Stimulated activated CD8-positive, alpha-beta memory T cell treated with anti-CD3 and anti-CD28 coated beads, Interleukin-12 subunit alpha, Interleukin-12 subunit beta, amount 100 ng/mL, for 24 hours (primary cell): ENCODE measurements around the gene KLHL30.
A peak's percentile ranks its signal among the peaks of the same experiment; 100 is the strongest.

Source experiments
- DNase-seq: peaks from one replicate; pipeline ENCODE4 v3.0.0-alpha.2; 2020; ENCODE audit errors: extremely low read depth

Gene KLHL30

DNA sequence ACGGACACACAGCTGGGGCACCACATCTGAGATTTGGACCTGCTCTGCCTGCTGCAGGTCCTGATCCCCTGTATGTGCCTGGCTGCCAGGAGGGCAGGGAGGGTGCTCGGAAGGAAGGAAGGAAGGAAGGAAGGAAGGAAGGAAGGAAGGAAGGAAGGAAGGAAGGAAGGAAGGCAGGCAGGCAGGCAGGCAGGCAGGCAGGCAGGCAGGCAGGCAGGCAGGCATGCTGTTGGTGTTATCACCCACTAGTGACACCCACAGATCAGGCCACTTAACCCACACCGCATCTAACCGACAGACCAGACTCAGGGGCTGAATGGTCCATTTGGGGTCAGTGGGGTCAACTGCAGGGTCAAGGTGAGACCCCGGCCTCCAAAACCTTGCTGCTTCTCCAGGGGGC lies 5.8 kb downstream of the KLHL30 start:
- DNase-seq: no peak

GRCh38 chr2:238145046-238145445 lies 6.6 kb downstream of the KLHL30 start:
- DNase-seq: no peak

- DNase-seq: no peak
These were observed 7.4 kb downstream of the KLHL30 start for GRCh38 chr2:238145851-238146250.

- DNase-seq: no peak
These were observed 8.5 kb downstream of the KLHL30 start for GRCh38 chr2:238146884-238147544.

DNA sequence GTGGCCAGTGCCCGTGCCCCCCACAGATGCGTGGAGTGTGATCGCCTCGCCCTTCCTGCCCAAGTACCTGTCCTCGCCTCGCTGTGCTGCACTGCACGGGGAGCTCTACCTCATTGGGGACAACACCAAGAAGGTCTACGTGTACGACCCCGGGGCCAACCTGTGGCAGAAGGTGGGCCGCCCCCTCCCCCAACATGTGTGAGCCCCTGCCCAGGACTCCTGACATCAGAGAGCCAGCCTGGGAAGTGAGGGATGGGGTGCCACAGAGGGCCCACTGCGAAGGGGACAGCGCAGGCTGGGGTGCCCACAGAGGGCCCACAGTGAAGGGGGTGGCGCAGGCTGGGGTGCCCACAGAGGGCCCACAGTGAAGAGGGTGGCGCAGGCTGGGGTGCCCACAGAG lies 10.5 kb downstream of the KLHL30 start:
- DNase-seq: no peak

GRCh38 chr2:238149841-238150572 lies 11.5 kb downstream of the KLHL30 start:
- no peak for DNase-seq

DNA sequence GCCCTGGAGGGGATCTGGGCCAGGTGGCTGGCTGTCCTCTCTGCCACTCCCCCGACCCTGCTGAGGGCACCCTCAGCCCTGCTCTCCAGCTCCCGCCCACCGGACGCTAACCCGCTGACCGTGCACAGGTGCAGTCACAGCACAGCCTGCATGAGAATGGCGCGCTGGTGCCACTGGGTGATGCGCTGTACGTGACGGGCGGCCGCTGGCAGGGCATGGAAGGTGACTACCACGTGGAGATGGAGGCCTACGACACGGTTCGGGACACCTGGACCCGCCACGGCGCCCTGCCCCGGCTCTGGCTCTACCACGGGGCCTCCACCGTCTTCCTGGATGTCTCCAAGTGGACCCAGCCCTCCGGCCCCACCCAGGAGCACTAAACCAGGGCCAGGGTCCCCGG lies 12.2 kb downstream of the KLHL30 start:
- DNase-seq: no peak

DNA sequence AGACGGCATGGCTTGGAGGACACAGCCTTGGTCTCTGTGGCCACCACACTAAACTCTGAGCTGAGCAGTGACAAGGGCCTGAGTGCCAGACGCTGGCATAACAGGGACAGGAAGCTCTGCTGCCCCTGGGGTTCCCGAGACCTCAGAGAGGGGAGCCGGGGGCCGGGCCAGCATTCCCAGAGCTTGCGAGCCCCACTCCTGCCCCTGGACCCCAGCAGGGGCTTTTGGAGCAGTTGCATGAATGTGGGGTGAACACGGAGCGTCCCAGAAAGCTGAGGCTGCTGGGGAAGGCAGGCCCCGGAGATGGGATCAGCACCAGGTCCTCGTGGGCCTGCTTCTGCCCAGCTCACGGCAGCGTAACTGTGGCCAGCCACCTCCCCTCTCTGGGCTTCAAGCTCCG lies 12.7 kb downstream of the KLHL30 start:
- no peak for DNase-seq

DNA sequence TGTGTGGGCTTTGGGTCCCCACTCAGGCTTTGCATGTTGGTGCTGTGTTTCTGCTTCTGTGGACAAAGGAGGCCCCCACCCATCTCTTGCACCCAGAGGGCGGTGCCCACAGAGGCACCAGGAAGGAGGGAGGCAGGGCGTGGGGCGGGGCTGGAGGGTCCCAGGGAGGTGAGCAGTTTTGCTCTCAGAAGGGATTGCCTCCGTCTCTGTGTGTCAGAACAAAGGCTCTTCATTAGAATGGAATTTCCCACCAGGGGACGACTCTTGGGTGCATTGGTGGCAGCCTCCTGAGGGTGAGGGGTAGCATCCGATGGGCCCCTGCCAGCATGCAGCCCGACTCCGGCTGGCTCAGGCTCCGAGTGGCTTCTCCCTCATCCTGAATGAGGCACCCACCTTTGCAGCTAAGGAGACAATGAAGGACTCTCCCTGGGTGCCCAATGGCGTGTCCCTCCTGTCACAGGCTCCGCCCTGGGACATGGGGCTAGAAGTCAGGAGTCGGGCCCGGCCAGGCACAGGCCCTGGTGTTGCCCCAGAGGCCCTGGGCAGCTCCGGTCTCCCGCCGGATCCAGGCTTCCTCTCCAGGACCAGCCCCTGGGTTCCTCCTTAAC lies 13.3 kb downstream of the KLHL30 start:
- no peak for DNase-seq

DNA sequence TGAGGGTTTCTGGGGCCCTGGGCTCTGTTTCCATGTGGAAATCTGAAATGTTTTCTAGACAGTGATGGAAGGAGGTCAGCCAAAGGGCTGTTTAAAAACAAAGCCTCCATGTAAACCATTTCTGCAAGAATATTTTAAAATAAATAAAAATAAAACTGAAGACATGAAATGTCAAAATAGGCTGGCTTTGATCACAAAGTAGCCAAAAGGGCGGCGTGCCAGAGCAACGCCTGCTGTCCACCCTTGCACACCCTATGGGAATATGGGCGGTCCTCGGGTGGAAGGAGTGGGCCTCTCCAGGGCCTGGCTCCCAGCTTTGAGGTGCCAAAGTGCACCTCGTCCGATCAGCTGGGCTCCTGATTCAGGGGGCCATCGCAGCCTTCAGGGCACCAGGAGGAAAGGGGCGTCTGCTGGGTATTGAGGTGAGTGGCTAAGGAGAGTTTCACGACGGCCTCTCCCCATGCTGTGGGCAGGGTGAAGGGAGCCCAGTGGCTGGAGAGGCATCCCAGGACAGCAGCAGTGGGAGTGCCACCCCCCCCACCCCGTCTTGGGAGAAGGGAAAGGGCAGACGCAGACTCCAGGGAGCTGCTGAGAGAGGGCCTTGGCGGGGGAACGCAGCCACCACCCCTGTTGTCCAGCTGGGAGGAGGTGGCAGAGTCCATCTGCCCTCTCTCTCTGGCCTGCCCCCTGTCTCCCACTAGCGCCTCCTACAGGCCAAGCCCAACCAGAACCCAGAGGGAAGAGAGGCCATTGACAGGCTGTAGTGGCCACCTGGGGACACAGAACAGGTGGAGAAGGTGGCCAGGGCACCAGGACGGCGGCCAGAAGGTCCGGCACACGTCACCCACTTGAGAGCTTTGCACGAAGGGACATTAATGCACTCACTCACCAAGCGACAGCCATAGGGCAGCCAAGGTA lies 14.6 kb downstream of the KLHL30 start:
- no peak for DNase-seq

- no peak for DNase-seq
These were observed 16.1 kb downstream of the KLHL30 start for GRCh38 chr2:238154570-238154969.

DNA sequence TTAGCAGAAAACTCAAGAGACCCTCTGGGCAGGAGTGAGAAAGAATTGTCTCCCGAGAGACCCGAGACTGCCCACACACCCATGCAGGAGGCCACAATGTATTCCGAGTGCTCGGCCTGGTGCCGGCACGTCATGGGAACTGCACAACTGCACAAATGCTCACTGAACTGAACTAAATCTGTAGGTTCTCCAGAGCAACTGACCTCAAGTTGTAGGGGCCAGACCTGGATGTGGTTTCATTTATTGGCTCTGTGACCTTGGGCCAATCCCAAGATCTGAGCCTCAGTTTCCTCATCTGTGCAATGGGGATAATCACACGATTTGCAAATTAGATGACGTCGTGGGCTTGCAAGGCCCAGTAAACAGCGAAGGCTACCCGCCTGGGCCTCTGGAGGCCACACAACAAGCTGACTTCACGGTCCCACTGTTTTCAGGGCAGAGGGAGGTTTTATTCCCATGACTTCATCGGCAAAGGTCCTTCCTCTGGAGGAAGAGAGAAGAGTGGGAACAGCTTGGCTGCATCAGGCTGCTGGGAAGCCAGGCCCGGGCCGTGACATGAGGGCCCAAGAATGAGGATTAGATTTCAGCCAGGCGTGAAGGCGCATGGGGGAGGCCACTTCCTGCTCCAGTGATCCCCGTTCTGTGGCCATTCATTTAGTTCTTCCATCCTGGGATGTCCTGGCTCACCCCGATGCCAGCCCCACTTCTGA lies 16.7 kb downstream of the KLHL30 start:
- no peak for DNase-seq

DNA sequence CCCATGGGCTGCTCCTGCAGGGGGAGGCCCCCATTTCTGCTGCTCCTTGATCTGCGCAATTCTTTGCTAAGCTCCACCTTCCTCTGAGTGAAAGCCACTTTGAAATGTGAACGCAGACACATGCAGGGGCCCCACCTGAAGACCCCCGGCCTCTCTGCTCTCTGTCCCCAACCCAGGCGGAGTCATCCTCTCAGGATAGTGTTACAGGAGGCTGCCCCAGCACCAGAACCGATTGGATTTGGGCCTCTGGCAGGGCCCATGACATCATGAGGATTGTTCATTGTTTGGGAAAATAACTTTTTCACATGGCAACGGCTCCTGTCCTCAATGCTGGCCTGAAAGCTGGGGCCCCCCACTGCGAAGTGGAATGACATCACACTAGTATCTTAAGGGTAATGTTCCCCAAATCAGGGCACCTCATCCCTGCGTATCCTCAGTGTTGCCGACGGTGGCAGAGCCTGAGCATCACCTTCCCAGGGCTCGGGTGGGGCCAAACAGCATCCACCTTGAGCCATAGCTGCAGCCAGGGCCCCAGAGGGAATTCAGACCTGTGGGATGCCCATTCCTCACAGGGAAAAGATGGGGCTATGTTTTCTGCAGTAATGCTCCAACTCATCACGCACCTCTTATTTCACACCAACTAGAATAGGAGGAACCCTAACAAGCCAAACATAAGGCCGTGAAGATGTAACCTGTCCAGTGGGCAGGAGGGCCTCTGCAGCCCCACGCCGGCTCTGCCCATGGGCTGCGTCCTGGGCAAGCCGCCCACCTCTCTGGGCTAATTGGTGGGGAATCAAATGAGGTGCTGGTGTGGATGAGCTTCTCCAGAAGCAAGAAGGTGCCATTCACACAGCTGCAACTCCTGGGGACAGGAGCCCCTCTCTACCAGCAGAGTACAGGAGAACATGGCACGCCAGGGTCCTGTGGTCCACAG lies 17.6 kb downstream of the KLHL30 start:
- DNase-seq: no peak

DNA sequence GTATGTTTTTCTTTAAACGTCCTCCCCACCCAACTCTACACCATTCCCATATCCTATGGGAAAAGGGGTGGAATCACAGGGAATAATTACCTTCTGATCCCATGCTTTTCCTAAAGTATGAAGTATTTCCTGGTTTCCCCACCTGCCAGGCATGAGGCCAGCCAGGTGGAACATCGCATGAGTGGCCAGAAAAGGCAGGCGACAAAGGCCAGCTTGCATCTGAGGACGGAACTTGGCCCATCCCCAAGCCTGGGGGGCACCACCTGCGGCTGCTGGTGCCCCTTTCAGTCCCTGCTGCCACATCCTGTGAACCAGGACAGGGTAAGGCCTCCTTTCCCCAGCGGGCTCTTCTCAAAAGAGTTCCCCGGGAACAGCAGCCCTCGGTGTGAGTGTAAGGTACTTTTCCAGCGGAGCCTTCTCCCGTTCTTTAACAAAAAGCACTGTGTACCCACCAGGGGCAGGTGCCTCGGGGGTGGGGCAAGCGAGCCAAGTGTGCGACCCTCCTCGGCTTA lies 19.1 kb downstream of the KLHL30 start:
- DNase-seq: no peak

DNA sequence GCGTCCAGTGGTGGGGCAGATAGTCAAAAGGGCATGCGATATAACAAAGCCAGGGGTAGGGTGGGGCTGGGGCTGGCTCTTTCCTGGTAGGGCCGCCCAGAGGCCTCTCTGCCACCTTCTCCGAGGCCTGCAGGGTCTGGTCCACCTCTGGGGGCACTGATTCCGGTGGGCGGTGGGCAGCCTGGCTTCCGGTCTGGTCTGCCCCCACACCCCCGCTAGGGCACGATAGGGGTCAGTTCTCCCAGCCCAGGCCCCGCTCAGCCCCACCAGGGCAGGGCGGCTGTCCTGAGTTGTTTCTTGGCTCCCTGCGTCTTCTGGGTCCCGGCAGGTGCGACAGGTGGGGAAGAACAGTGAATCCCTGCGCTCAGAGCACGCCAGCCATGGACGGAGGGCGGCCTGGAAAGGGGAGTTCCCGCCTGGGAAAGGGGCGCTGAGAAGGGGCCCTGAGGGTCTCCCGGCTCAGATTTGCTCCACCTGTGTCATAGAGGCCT lies 19.6 kb downstream of the KLHL30 start:
- no peak for DNase-seq

- peak; percentile 17 for DNase-seq
These were observed 20.1 kb downstream of the KLHL30 start, which contains the start of gene ERFE for GRCh38 chr2:238158509-238159070. Gene ERFE, plus strand, starts transcription at chr2:238158970. Its CDS starts 38 bp downstream, at chr2:238159008.

DNA sequence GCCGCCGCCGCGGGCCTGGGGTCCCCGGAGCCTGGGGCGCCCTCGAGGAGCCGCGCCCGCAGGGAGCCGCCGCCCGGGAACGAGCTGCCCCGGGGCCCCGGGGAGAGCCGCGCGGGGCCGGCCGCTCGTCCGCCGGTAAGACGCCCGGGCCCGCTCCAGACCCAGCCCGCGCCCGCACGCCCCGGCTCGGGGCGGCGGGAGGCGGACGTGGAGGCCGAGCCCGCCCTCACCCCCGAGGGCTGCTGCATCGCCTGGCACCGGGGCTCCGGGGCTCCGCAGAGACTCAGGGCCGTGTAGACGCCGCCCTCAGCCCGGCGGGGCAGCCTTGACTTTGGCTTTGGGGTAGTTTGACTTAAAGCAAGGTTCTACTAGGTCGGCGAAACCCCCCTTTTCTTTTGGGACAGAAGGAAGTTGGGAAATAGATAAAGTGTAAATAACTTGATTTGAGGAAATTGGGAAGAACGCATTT lies 20.6 kb downstream of the KLHL30 start:
- DNase-seq: no peak

DNA sequence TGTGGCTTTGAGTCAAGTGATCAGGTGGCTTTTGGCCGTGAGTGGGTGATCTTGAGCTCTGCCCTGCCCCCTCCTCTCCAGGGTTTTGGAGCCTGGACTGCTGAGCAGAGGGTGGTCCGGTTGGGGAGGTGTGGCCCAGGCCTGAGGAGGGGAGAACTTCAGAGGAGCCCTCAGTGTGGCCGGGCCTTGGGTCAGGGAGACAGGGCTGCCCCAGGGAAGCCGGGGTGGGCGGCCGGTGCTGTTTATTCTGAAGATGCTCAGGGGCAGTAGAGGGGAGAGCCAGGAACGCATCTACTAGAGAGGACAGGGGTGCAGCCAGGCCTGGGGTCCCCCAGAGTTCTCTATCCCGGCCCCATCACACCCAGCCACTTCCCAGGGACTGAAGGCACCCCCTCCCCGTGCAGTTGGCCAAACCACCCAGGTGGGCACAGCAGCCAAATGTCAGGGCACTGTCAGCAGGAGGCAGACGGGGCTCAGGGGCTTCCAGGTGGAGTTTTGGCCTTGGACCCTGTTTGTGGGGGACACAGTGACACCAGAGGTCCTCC lies 21.3 kb downstream of the KLHL30 start:
- no peak for DNase-seq
